AG08395 (cell line): ENCODE results near the gene RUFY1.
"Not testable (repeated sequence)": the region's sequence is repeated elsewhere in the genome, so short reads cannot be mapped to it uniquely, and the experiment has no call there.

Source experiments
- DNase-seq: peaks from one replicate; pipeline ENCODE4 v3.0.0; 2012; ENCODE audit warnings: mixed read lengths, low spot score

Gene RUFY1

DNA sequence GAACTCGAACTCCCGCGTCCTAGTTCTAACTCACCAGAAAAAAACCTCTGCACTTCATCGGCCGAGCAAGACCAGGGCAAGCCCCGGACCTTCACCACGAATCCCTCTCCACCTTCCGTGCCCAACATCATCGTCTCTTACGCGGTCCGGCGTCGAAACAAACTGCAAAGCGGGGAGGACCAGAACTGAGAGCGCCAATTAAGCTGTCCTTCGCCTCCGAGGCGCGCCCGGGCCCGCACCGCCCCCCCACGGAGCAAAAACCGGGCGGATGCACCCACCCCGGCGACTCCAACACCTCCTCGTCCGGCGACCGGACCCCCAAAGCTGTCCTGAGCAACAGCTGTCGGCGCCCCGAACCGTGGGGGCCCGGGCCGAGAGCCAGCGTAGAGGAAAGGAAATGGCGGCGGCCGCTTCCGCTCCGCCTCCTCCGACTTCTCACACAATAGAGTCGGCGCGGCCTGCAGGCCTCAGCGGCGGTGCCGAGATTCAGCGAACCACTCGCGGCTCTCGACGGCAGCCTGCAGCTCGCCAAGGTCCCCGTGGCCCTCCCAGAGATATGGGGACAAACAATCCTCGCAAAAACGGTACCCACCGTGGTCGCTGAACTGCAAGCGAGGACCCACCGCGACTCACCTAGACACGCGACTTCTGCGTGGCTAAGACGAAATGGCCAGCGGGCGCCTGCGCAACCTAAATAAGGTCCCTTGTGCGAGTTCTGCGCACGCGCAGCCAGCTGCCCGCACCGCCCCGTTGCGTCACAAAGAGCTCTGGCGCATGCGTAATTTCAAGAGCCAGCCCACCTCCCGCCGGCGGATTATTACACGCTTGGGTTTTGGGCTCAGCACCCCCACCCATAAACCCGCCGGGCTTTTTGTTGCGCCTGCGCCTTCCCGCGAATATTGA, 72.9 kb downstream of the RUFY1 start, which contains the start of gene HNRNPH1:
Gene HNRNPH1 (minus strand): TSS at position 669 of the 903 bp plus-strand sequence. CDS start 538 bp downstream, at position 131.
- peak; percentile 100 for DNase-seq

DNA sequence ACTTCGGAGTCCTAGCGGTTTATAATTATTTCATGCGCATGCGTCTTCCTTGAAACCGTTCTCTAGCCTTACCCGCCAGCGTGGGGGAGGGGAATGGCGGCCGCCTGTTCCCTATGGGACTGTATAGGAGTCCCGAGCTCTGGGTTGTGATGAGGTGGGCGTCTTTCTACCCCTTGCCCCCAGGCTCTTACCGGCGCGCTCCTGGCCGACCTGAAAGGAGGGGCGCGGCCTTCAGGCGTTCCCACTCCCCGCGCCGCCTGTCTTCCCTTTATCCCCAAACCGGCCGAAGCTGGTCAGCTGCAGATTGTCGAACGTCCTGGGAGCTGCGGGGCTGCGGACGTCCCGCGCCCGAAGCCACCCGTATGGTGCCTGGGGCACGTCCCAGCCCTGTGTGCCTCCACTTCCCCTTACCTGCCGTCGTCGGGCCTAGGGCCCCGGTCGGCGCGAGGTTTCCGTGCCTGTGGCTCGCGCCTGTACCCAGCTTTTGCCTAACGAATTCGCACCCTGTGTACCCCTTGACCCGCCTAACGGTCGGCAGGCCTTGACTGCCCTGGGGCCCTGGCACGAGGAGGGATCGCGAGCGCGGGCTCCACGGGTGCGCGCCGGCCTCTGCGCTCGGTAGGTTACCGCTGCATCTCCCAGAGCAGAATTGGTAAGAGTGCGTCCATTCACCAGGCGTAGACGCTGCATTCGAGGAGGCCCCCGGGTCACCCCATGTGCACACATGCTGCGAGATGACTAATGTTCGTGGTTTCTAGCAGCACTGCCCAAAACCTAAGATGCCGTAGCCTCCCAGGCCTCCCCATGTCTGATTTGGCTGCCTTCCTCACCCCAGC, 73.8 kb downstream of the RUFY1 start:
- peak; percentile 90 for DNase-seq

DNA sequence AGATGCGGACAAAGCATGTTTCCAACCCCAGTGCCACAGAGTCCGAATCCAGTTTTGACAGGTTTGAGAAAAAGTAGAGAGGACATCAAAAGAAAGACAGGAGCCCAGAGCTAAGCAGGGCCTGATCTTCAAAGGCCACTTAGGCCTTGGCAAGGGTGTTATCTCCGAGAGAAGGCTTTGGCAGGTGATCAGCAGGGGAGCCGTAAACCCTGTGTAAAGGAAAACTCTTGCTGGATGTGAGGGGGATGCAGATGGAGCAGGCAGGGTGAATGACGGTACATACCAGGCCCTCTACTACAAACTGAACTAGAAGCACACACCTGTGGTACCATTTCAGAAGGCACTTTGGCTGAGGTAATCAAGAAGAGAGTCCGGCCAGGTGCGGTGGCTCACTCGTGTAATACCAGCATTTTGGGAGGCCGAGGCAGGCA, 74.5 kb downstream of the RUFY1 start:
- no peak for DNase-seq

DNA sequence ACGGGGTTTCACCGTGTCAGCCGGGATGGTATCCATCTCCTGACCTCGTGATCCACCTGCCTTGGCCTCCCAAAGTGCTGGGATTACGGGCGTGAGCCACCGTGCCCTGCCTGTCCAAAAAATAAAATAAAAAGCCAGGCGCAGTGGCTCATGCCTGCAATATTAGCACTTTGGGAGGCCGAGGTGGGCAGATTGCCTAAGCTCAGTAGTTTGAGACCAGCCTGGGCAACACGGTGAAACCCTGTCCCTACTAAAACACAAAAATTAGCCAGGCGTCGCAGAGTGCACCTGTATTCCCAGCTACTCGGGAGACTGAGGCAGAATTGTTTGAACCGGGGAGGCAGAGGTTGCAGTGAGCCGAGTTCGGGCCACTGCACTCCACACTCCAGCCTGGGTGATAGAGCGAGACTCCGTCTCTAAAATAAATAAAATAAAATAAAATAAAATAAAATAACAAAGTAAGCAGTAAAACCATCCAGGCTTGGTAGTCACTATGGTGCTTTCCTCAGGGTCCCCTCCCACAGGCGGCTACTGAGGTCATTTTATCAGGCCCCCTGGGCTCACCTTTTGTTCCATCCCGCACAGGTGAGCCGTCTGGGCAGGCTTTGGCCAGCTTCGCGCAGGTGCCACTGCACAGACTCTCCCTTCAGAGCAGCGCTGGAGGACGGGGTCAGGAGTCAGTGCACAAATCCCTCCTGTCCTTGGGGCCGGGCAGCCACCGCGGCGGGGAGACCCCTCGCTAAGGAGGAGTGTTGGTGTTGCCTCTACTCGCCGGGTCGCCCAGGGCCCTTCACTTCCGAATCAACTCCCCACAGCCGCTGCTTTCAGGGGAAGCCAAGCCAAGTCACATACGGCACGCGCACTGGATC, 83.4 kb downstream of the RUFY1 start:
- DNase-seq = not testable (repeated sequence)

DNA sequence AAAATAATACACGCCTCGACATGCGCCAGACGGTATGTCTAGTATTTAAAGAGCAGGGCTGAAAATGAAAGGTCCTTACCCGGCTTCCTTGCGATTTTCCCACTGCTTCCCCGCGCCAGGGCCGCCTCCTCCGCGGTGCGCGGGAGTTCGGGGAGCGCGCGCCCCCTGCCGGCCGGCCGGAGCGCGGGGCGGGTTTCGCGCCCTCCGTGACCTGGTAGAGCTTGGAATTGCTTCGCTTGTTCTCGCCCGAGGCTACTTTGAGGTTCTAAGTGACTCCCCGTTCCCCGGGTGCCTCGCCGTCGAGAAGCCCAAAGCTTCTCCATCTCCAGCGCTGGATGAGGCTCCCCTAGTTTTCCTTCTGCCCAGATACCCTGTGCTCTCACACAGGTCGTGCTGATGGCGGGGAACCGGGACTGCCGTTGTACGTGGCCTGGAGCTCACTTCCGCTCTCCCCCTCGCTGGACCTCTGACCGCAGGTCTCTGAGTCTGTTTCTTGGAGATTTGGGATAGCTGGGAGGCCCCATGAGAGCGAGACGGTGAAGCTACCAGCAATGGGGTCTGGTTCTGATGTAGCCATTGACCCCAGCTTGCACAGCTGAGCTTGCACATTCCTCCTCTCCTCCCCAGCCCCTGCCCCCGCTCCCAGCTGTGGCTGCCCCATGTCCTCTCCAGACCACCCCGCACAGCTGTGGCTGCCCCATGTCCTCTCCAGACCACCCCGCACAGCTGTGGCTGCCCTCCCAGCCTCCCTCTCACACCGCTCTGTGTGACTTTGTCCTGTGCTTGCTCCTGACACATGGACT, 84.2 kb downstream of the RUFY1 start:
- not testable (repeated sequence) for DNase-seq

DNA sequence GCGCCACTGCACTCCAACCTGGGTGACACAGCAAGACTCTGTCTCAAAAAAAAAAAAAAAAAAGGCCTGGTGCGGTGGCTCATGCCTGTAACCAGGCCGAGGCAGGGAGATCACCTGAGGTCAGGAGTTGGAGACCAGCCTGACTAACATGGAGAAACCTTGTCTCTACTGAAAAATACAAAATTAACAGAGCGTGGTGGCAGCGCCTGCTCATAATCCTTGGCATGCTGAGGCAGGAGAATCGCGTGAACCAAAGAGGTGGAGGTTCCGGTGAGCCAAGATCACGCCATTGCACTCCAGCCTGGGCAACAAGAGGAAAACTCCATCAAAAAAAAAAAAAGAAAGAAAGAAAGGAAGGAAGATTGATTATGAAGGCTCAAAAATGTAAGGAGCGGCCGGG, 88.9 kb downstream of the RUFY1 start:
- not testable (repeated sequence) for DNase-seq

DNA sequence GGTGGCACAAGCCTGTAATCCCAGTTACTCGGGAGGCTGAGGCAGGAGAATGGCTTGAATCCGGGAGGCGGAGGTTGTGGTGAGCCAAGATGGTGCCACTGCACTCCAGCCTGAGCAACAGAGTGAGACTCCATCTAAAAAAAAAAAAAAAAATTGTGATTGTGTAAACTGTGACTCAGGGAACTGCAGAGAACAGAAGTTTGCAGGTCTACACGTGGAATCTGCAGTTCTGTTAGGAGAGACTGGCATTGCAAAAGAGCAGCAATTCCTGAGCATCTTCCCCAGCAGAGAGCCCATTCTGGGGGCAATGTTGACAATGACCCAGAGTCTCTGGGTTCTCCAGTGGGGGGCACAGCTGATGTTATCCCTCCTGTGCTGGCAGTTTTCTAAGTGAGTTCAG, 91.4 kb downstream of the RUFY1 start:
- not testable (repeated sequence) for DNase-seq

DNA sequence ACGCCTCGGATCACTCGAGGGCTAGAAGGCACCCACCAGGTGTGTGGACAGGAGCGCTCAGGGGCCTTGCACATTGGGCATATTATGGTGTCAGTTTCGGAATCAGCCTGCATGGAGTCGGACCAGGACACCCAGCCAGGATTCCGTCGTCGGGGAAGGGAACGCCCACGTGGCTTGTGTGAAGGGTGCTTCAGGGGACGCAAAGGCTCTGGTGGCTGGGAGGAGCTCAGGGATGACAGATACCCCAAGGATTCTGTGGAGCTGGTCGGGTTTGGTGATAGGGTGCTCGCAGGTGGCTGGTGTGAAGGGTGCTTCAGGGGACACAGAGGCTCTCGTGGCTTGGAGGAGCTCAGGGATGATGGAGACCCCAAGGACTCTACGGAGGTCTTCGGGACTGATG, 92.3 kb downstream of the RUFY1 start:
- DNase-seq = not testable (repeated sequence)

DNA sequence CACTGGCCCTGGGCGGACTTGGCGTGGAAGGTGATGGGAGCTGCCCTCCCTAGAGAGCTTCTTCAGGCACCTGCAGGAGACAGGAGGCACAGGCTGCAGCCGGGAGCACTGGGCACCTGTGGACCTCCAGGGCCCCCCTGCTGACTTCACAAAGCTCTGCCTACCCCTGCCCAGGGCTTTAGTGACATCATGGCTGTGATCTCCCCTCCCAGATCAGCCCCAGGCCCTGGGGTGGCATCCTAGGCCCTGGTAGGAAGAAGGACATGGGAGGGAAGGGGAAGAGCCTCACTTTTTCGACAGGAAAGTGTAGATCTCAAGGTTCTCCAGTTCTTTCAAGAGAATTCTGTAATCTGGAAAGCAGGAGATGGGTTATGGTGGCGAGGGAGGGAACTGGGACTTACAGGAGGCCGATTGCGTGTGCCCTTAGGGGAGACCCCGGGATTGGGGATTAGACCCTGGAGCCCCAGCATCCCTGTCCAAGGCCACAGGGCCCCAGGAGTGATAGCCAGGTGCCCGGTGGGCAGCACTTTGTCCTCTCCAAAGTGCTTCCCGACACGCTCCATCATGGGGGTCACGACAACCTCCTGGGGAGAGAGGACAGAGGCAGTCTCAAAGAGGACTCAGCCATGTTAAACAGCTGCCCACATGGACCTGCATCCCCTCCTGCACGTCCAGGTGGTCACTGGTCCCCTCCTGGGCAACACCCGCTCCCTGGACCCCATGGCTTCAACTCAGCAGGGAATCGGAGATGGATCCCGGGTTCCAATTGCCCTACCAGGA, 93.0 kb downstream of the RUFY1 start:
- DNase-seq = not testable (repeated sequence)

DNA sequence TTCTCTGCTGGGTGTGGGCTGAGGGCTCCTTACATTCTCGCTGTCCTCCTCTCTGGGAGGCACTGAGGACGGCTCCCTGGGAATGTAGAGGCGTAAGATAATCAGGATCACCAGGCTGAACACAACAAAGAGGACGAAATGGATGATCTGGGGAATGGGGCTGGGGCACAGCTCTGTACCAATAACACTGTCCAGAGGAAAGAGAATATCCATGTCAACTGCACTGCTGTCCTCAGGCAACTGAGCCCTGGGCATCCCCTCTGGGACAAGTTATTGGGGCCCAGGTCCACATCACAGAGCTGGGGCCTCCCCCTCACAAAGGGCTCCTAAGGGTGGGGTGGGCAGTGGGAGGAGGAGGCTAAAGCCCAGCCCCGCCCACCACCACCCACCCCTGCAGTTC, 94.4 kb downstream of the RUFY1 start:
- DNase-seq = not testable (repeated sequence)

DNA sequence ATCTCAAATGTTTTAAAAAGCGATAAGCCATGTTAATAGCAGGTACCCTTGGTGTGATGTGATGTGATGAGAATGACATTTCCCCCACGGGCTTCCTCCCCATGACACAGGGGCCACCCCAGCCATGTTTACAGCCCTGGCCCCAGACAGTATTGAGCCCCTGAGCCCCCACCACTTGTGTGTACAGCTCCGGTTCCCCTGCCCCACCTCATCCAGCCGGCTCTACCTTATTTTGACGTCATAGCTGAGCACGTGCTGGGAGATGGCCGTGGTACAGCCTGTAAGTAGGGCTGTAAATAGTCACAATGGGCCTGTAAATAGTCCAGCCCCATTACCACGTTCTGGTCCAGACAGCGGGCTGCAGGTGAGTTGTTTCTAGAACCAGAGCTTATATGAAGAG, 98.1 kb downstream of the RUFY1 start:
- no peak for DNase-seq

DNA sequence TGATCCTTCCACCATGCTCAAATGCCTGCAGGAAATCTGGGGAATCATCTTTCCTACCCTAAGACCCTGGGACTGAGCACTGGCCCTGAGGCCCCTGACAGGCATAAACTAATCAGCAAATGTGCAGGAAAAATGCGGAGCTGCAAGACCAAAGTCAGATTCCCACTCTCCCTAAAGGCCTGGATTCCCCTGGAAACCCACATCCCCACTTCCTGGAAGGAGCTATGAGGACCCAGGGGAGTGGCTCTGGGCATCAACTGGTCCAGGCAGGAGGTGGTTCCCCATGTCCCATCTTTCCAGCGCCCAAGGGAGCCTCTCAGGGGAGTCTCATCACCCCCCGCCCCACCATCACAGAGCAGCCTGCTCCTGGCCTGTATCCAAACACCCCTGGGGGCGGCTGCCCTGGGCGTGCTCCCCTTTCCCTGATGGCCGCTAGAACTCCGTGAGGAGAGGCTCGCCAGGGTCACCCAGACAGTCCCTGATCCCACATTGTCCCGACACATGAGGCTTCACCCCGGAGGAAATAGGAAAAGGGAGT, 98.9 kb downstream of the RUFY1 start:
- DNase-seq = not testable (repeated sequence)

DNA sequence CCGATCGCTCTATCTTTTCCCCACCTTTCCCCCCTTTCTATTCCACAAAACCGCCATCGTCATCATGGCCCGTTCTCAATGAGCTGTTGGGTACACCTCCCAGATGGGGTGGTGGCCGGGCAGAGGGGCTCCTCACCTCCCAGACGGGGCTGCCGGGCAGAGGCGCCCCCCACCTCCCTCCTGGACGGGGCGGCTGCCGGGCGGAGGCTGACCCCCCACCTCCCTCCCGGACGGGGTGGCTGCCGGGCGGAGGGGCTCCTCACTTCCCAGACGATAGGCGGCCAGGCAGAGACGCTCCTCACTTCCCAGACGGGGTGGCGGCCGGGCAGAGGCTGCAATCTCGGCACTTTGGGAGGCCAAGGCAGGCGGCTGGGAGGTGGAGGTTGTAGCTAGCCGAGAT, 99.9 kb downstream of the RUFY1 start:
- not testable (repeated sequence) for DNase-seq

DNA sequence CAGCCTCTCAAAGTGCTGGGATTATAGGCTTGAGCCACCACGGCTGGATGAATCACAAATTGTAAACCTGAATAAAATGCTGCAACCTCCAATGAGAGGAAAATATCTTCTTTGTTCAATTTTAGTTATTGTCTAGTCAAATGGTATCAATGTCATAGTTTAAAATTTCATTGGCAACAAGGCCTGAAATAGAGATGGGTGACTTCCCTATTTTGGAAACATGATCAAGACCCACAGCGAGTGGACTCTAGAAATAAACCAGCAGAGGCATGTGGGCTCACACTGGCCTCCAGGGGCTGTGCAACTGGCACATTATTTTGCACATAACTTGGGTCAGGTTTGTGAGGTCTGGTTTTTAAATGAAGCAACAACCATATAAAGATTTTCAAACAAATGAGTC, 102.8 kb downstream of the RUFY1 start:
- not testable (repeated sequence) for DNase-seq

DNA sequence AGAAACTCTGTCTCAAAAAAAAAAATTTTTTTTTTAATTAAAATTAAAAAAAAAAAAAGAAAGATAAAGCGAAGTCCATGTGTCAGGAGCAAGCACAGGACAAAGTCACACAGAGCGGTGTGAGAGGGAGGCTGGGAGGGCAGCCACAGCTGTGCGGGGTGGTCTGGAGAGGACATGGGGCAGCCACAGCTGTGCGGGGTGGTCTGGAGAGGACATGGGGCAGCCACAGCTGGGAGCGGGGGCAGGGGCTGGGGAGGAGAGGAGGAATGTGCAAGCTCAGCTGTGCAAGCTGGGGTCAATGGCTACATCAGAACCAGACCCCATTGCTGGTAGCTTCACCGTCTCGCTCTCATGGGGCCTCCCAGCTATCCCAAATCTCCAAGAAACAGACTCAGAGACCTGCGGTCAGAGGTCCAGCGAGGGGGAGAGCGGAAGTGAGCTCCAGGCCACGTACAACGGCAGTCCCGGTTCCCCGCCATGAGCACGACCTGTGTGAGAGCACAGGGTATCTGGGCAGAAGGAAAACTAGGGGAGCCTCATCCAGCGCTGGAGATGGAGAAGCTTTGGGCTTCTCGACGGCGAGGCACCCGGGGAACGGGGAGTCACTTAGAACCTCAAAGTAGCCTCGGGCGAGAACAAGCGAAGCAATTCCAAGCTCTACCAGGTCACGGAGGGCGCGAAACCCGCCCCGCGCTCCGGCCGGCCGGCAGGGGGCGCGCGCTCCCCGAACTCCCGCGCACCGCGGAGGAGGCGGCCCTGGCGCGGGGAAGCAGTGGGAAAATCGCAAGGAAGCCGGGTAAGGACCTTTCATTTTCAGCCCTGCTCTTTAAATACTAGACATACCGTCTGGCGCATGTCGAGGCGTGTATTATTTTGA, 107.2 kb downstream of the RUFY1 start:
- DNase-seq = not testable (repeated sequence)

DNA sequence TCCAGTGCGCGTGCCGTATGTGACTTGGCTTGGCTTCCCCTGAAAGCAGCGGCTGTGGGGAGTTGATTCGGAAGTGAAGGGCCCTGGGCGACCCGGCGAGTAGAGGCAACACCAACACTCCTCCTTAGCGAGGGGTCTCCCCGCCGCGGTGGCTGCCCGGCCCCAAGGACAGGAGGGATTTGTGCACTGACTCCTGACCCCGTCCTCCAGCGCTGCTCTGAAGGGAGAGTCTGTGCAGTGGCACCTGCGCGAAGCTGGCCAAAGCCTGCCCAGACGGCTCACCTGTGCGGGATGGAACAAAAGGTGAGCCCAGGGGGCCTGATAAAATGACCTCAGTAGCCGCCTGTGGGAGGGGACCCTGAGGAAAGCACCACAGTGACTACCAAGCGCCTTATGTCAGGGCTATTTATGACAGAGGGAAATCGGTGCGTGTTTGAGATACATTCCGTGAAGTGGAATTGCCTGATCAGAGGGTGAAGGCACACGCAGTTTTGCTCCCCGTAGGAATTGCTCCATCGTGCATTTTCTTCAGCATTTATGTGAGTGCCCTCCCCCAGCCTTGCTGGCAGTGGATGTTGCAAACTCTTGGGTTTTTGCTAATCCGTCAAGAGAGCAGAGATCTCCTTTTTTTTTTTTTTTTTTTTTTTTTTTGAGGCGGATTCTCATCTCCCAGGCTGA, 108.0 kb downstream of the RUFY1 start:
- peak; percentile 37 for DNase-seq
